ENCODE measurements around the gene HFM1.

The HFM1 gene

DNA sequence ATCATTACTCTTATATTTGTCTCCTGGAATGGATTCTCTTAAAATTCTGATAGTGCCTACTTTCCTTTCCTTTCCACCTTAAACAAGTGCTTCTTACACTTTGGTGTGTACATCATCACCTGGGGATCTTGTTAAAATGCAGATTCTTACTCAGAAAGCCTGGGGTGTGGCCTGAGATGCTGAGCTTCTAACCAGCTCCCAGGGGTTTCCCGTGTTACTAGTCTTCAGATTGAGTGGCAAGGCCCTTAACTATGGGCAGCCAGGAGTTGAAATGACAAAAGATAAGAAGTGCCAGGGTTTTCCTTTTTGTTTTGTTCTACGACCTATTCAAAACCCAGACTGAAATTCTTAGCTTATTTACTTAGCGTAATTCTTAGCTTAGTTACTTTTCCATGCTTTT, 159.2 kb downstream of the HFM1 start:
- no peak for DNase-seq (ENCODE audit: low read depth in 2 of 3, low spot score in 1 of 3)

DNA sequence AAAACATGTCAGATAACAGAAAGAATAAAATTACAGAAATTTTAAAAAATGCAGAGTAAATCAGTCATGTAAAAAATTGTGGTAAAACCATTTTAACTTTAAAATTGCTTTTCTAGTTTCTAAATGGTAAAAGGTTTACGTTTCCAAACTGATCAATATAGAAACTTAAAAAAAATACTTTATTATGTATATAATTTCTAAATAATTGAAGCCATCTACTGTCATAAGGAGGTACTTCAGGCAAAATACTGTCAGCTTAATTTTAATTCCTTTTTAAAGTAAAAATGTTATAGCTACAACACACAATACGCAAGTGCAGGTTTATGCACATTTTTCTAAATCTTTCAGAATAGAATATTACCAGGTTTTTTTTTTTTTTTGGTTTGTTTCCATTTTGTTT, 159.9 kb downstream of the HFM1 start:
- DNase-seq (ENCODE audit: low read depth in 2 of 3, low spot score in 1 of 3), result no peak

DNA sequence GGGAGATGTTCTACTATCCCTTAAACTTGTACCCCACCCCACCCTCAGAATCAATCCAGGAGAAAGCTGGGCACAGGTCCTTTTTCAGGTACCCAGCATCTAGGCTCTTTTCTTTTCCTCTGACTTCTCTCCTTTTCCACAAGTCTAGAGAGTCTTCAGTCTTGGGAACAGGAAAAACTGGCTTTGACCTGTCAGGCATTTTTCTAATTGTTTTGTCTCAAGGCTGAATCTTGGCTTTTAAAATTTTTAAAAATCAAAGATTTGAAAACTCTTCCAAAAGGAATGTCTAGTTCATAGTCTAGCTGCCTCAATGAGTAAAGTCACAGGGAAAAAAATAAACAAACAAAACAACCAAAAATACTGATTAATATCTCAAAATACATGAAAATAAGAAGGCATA, 161.5 kb downstream of the HFM1 start:
- no peak for DNase-seq (ENCODE audit: low read depth in 2 of 3, low spot score in 1 of 3)

DNA sequence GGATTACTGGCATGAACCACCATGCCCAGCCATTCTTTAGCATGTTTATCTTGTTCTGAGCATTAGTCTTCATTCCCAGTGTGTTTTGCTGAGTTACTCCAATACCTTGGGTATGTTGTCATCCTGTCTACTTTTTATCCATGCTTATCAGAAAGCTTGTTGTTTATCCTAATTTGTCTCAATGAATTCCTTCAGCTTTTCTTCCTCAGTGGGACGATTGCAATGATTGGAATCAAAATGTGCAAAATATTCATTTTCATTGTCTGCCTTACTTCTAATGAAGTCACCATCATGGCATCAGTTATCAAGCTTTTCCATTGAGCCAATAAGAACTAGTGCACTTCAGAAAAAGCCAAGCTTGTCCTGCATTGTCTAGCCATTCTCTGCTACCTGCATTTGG, 170.5 kb downstream of the HFM1 start:
- no peak for DNase-seq (ENCODE audit: low read depth in 2 of 3, low spot score in 1 of 3)

DNA sequence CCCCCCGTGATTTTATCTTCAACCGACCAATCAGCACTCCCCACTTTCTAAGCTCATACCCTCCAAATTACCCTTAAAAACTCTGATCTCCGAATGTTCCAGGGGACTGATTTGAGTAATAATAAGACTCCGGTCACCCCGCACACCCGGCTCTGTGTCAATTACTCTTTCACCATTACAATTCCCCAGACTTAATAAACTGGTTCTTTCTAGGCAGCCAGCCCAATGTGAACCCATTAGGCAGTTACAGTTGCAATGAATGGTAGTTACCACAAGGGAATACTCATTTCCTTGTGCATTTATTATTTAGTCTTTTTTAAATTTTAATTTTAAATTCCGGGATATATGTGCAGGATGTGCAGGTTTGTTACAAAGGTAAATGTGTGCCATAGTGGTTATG, 177.9 kb downstream of the HFM1 start:
- DNase-seq (ENCODE audit: low read depth in 2 of 3, low spot score in 1 of 3), result no peak

DNA sequence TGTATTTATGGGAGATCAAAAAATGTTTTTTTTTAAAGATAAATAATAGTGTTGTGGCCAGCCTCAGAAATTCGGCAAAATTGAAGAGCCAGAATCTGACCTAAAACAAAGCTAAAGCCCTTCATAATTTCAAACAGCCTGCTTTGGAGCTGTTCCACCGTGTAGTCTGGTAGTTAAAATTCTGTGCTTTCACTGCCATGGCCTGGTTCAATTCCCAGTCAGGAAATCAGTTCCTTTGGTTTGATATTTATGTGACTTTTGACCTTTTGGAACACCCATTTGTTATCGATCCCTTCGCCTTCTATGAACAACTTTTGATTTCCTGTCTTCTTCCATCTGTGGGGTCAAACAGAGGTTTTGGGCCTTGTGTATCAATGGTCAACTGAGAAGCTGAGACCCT, 179.8 kb downstream of the HFM1 start:
- no peak for DNase-seq (ENCODE audit: low read depth in 2 of 3, low spot score in 1 of 3)

DNA sequence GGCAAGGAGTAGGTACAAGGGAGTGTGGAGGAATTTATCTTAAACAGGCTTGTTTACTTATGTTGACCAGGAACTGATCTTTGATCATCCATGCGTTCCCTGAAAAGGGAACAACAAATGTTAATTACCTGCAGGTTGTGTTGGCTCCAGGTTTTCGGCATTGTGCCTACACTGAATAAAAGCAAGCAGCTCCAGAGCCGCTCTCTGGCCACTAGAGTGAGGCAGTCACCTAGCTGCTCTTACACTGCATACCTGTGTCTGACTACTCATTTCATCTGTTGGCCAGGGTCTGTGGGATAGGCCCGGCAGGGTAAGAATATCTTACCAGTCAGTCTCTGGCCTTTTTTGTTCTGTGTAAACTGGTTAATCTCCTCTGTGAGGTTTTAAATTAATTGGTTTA, 183.6 kb downstream of the HFM1 start:
- DNase-seq (ENCODE audit: low read depth in 2 of 3, low spot score in 1 of 3), result no peak

DNA sequence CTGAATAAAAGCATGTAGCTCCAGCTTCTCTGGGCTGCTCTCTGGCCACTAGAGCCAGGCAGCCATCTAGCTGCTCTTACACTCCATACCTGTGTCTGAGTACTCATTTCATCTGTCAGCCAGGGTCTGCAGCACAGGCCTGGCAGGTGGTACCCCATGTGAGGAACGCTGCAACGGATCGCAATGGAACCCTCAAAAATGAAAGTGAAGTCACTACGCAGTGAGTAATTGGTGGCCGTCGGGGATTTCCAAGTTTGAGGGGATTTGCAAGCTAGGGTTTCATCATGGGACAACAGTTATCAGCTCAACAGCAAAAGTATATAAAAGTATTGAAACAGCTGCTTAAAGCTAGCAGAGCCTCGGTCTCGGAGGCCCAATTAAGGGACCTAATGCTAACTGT, 186.7 kb downstream of the HFM1 start:
- DNase-seq (ENCODE audit: low read depth in 2 of 3, low spot score in 1 of 3), result no peak
